Measurements from ENCODE around the gene NTRK2.

NTRK2 gene

DNA sequence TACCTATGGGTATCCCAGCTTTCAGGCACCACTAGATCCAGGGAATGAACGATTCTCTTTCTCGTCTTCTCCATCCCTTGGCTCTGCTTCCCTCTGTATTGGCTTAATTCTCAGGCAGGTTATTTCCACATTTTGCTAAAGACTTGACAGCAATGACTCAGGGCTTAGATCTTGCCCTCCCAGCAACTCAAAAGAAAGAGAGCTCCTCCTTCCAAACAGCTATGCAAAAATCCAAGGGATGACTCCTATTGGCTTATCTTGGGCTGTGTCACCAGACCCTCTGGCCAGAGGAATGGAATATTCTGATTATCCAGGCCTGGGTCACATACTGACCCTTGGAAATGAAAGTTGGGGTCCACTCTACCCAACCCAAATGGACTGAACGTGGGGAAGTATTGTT, 270.2 kb downstream of the NTRK2 start:
- no peak for FAIRE-seq
- TF ChIP-seq POU2F2 (IDR thresholded peaks at IDR 0.05; ENCODE audit: low read depth, low read length) (no peak), POLR2AphosphoS5 (IDR thresholded peaks at IDR 0.05; ENCODE audit: low read depth, low read length) (no peak), POLR2A (IDR thresholded peaks at IDR 0.05; ENCODE audit: low read depth, low read length) (no peak), SPI1 (IDR thresholded peaks at IDR 0.05; ENCODE audit: low read depth, low read length) (no peak), PAX5 (IDR thresholded peaks at IDR 0.05; ENCODE audit: insufficient read depth, low read length, severe bottlenecking) (no peak), TAF1 (IDR thresholded peaks at IDR 0.05; ENCODE audit: low read depth, low read length) (no peak)
- no peak for DNase-seq (ENCODE audit: insufficient read length, low spot score)

DNA sequence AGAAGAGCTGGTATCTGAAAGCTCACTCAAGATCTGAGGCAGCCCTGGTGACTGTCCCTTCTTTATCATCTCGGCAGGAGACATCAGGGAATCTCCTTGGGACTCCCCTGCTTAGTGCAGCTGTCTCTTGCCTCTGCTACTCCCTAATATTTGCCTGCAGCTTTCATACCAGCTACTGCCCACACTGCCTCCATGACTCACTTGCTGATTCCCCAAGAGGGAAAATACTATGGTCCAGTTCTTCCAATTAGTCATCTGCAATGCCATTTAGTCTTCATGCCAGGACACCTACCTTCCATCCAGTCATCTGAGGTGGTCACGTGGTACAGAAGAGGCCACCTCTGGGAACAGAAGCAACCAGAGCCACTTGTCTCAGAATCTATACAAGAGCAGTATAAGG, 270.8 kb downstream of the NTRK2 start:
- DNase-seq (ENCODE audit: insufficient read length, low spot score) = no peak
- FAIRE-seq = no peak
- TF ChIP-seq SPI1 (IDR thresholded peaks at IDR 0.05; ENCODE audit: low read depth, low read length) (no peak), POU2F2 (IDR thresholded peaks at IDR 0.05; ENCODE audit: low read depth, low read length) (no peak), TAF1 (IDR thresholded peaks at IDR 0.05; ENCODE audit: low read depth, low read length) (no peak)

DNA sequence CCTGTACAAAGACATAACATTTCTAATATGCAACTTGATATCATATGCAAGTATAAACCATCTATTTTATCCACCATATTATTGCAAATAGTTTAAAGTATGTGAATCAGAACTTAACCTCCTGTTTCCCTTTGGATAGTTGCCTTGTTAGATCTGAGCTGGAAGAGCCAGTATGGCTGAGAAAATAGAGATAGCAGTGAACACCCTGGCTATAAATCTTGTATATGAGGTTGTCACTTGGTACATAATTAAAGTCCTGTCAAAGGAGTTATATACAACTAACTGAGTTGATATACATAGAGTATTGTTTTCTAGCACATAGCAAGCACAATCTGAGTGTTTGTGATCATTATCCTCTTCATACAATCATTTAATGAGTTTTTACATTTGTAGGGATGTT, 272.3 kb downstream of the NTRK2 start:
- no peak for FAIRE-seq
- DNase-seq (ENCODE audit: insufficient read length, low spot score) = no peak
- no peak for TF ChIP-seq POLR2A (IDR thresholded peaks at IDR 0.05; ENCODE audit: low read depth, low read length)
- no peak for TF ChIP-seq POLR2AphosphoS5 (IDR thresholded peaks at IDR 0.05; ENCODE audit: low read depth, low read length)
- no peak for TF ChIP-seq POU2F2 (IDR thresholded peaks at IDR 0.05; ENCODE audit: low read depth, low read length)
- no peak for TF ChIP-seq SPI1 (IDR thresholded peaks at IDR 0.05; ENCODE audit: low read depth, low read length)
- no peak for TF ChIP-seq TAF1 (IDR thresholded peaks at IDR 0.05; ENCODE audit: low read depth, low read length)
- TF ChIP-seq PAX5 (IDR thresholded peaks at IDR 0.05; ENCODE audit: insufficient read depth, low read length, severe bottlenecking) = no peak

DNA sequence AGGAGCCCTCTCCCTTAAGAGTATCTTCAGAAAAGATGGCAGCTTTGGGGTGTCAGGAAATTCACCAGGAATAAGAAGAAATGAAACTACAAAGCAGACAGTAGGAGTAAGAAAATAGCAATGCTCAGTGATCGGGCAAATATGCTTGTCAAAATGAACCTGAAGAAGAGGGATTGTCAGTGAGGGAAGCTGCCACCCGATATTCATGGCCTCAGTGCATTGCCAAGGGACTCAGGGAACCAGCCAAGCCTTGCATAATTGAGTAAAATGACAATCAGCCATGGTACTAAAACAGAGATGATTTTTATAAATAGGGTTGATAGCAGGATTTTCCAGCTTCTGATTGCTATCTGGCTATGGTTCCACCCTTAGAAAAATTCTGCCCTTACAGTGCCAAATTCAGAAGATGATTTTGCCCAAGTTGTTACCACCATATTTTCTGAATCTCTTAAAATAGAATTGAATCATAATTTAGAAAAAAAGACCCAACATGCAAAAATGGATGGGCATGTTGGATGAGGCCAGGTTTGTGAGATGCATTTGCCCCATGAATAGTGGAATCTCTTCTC, 274.0 kb downstream of the NTRK2 start:
- DNase-seq (ENCODE audit: insufficient read length, low spot score) = no peak
- no peak for FAIRE-seq
- TF ChIP-seq TAF1 (IDR thresholded peaks at IDR 0.05; ENCODE audit: low read depth, low read length) (no peak), PAX5 (IDR thresholded peaks at IDR 0.05; ENCODE audit: insufficient read depth, low read length, severe bottlenecking) (no peak), POLR2A (IDR thresholded peaks at IDR 0.05; ENCODE audit: low read depth, low read length) (no peak), POLR2AphosphoS5 (IDR thresholded peaks at IDR 0.05; ENCODE audit: low read depth, low read length) (no peak), SPI1 (IDR thresholded peaks at IDR 0.05; ENCODE audit: low read depth, low read length) (no peak), POU2F2 (IDR thresholded peaks at IDR 0.05; ENCODE audit: low read depth, low read length) (no peak)

DNA sequence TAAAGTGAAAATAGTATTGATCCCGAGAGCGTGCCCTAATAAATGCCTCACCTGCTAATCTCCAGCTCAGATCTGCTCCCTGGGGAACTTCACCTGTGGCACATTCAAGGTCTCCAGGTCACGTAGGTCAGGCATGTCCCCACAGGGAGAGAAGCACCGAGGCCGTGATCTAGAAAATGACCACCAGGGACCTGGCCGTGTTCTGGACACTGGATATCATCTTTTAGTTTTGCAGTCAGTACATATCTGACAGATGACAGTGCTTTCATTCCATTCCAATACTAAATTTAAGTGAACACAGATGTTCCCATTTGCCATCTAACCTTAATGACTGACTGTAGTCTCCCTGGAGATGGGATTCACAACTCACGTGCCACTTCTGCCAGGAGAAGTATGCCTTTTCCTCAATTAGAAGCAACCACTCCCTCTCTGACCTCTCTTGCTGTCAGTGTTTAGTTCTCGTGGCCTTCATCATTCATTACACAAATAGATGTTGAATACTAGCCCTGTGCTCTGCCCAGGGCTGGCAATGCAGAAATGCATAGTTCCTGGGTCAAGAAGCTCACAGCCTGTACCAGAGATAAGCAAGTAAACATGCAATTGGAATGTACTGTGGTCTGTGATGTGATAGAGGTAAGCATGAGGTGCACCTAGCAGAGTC, 276.5 kb downstream of the NTRK2 start:
- TF ChIP-seq POU2F2 (IDR thresholded peaks at IDR 0.05; ENCODE audit: low read depth, low read length) (no peak), PAX5 (IDR thresholded peaks at IDR 0.05; ENCODE audit: insufficient read depth, low read length, severe bottlenecking) (no peak), POLR2A (IDR thresholded peaks at IDR 0.05; ENCODE audit: low read depth, low read length) (no peak), TAF1 (IDR thresholded peaks at IDR 0.05; ENCODE audit: low read depth, low read length) (no peak), POLR2AphosphoS5 (IDR thresholded peaks at IDR 0.05; ENCODE audit: low read depth, low read length) (no peak), SPI1 (IDR thresholded peaks at IDR 0.05; ENCODE audit: low read depth, low read length) (no peak)
- DNase-seq (ENCODE audit: insufficient read length, low spot score) = no peak
- FAIRE-seq = no peak

DNA sequence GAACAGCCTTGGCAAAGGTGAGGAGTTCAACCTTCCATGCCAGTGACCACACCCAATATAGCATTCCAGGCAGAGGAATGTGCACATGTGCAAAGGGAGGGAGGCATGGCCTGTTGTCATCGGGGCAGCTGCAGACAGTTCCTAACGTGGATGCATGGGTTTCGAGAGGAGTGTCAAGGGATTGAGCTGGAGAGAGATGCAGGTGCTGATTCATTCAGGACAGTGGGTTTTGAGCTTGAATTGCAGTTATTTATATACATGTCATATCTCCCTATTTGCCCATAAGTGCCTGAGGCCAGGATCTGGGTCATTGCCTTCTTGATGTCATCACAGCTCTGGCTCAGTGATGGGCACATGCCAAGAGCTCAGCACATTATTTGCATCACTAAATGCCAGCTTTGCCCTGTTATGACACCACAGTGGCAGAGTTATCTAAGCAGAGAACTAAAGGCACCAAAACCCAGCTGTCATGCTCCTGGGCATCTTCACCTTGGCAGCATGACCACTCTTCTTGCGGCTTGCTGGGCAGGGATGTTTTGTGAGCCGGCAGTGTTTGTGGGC, 278.0 kb downstream of the NTRK2 start:
- FAIRE-seq = no peak
- TF ChIP-seq POU2F2 (IDR thresholded peaks at IDR 0.05; ENCODE audit: low read depth, low read length) = no peak
- TF ChIP-seq POLR2AphosphoS5 (IDR thresholded peaks at IDR 0.05; ENCODE audit: low read depth, low read length) = no peak
- no peak for TF ChIP-seq PAX5 (IDR thresholded peaks at IDR 0.05; ENCODE audit: insufficient read depth, low read length, severe bottlenecking)
- TF ChIP-seq POLR2A (IDR thresholded peaks at IDR 0.05; ENCODE audit: low read depth, low read length) = no peak
- no peak for TF ChIP-seq SPI1 (IDR thresholded peaks at IDR 0.05; ENCODE audit: low read depth, low read length)
- no peak for TF ChIP-seq TAF1 (IDR thresholded peaks at IDR 0.05; ENCODE audit: low read depth, low read length)
- no peak for DNase-seq (ENCODE audit: insufficient read length, low spot score)

DNA sequence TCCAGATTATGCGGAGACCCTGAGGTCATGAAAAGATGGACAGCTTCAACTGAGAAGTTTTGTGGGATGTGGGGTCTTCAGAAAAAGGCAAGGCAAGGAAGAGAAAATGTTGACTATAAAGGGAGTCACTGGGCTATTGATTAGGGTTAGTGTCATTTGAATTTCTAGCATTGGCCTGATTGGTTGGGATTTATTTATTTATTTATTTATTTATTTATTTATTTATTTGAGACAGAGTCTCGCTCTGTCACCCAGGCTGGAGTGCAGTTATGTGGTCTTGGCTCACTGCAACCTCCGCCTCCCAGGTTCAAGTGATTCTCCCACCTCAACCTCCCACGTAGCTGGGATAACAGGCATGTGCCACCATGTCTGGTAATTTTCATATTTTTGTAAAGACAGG, 279.7 kb downstream of the NTRK2 start:
- no peak for FAIRE-seq
- no peak for DNase-seq (ENCODE audit: insufficient read length, low spot score)
- TF ChIP-seq TAF1 (IDR thresholded peaks at IDR 0.05; ENCODE audit: low read depth, low read length) (no peak), POU2F2 (IDR thresholded peaks at IDR 0.05; ENCODE audit: low read depth, low read length) (no peak), SPI1 (IDR thresholded peaks at IDR 0.05; ENCODE audit: low read depth, low read length) (no peak), PAX5 (IDR thresholded peaks at IDR 0.05; ENCODE audit: insufficient read depth, low read length, severe bottlenecking) (no peak), POLR2A (IDR thresholded peaks at IDR 0.05; ENCODE audit: low read depth, low read length) (no peak), POLR2AphosphoS5 (IDR thresholded peaks at IDR 0.05; ENCODE audit: low read depth, low read length) (no peak)

DNA sequence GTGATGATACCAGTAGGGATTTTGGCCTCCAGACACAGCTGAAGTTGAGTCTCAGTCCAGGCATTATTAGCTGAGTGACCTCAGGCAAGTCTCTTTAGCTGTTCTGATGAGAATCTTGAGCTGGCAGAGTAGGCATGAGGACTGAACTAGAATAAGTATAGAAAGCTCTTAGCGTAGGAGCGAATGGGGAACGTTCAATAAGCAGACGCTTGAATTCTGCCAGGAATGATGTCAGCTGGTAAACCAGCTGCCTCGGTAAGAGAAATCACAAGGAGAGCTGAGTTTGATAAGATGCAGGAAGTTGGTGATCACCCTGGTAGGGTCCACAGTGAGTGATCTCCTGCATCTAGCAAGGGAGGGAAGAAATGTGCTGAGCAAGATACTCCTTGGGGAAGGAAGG, 280.4 kb downstream of the NTRK2 start:
- no peak for DNase-seq (ENCODE audit: insufficient read length, low spot score)
- no peak for FAIRE-seq
- TF ChIP-seq POLR2A (IDR thresholded peaks at IDR 0.05; ENCODE audit: low read depth, low read length) (no peak), SPI1 (IDR thresholded peaks at IDR 0.05; ENCODE audit: low read depth, low read length) (no peak), POU2F2 (IDR thresholded peaks at IDR 0.05; ENCODE audit: low read depth, low read length) (no peak), TAF1 (IDR thresholded peaks at IDR 0.05; ENCODE audit: low read depth, low read length) (no peak), PAX5 (IDR thresholded peaks at IDR 0.05; ENCODE audit: insufficient read depth, low read length, severe bottlenecking) (no peak), POLR2AphosphoS5 (IDR thresholded peaks at IDR 0.05; ENCODE audit: low read depth, low read length) (no peak)

DNA sequence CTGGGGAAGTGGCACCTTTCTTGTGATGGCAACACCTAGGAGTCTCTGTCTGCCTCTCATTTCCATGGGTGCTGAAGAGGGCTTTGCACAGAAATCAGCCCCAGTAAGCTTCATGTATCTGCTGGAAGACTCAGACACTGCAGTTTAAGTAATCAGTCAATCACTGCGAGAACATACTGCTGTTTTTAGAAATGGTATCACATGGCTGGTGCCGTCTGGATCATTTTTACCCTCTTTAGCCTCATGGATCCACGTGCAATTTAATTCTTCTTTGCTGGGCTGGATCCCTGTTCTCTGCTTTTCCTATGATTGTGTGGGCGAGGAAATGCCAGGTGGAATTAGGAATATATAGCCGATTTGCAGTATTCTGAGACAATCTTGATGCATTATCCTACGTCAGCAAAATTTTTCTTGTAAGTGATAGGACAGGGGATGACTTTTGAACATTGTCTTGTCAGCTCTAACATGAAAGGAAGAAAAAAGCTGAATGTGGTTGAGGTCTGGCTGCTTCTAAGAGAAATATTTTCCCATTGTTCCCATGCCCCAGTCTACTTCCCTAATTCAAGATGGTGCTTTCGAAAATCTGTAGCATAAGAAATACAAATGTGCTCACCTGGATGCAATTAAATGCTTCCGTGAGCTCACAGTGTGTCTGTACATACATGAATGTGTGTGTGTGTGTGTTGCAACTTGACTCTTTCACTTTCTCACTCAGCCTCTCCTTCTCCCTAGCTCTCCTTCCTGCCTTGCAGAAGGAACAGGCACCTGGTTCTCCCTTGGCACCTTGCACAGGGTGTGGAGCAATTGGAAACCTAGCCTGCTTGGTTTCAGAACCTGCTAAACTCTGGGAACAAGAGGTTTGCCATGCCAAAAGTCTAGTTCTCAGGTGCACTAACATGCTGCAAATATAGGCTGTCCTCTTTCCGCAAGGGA, 281.6 kb downstream of the NTRK2 start:
- DNase-seq (ENCODE audit: insufficient read length, low spot score) = no peak
- no peak for FAIRE-seq
- TF ChIP-seq TAF1 (IDR thresholded peaks at IDR 0.05; ENCODE audit: low read depth, low read length) (no peak), POLR2AphosphoS5 (IDR thresholded peaks at IDR 0.05; ENCODE audit: low read depth, low read length) (no peak), PAX5 (IDR thresholded peaks at IDR 0.05; ENCODE audit: insufficient read depth, low read length, severe bottlenecking) (no peak), SPI1 (IDR thresholded peaks at IDR 0.05; ENCODE audit: low read depth, low read length) (no peak), POLR2A (IDR thresholded peaks at IDR 0.05; ENCODE audit: low read depth, low read length) (no peak), POU2F2 (IDR thresholded peaks at IDR 0.05; ENCODE audit: low read depth, low read length) (no peak)

All from GM12891 (cell line).